Activated naive CD8-positive, alpha-beta T cell (primary cell): Measurements from ENCODE around the gene ARHGAP12.

ENCODE experiments used
- H3K27ac Mint-ChIP-seq: one replicate; pipeline ENCODE4 v1.8.0; 2021; ENCODE audit warnings: mixed read lengths
- H3K27me3 Mint-ChIP-seq: one replicate; pipeline ENCODE4 v1.8.0; 2021; ENCODE audit warnings: mixed read lengths
- H3K36me3 Mint-ChIP-seq: one replicate; pipeline ENCODE4 v1.8.0; 2021; ENCODE audit warnings: mixed read lengths
- H3K4me1 Mint-ChIP-seq: one replicate; pipeline ENCODE4 v1.8.0; 2021; ENCODE audit warnings: low read depth, mixed read lengths
- H3K4me3 Mint-ChIP-seq: one replicate; pipeline ENCODE4 v1.8.0; 2021; ENCODE audit warnings: mild to moderate bottlenecking, mixed read lengths
- H3K9me3 Mint-ChIP-seq: one replicate; pipeline ENCODE4 v1.8.0; 2021; ENCODE audit warnings: low read depth, mixed read lengths

The ARHGAP12 gene

GRCh38 chr10:31954410-31955191 lies 26.0 kb upstream of the ARHGAP12 start:
- Mint-ChIP-seq H3K27me3 (no peaks in the 10 kb centered on the region), H3K36me3 (peaks cover 6% of the 10 kb centered on the region), H3K27ac (no peak overlapping the region), H3K9me3 (peaks cover 11% of the 10 kb centered on the region), H3K4me3 (no peak overlapping the region), H3K4me1 (peaks cover 6% of the 10 kb centered on the region)

GRCh38 chr10:31953480-31953879 lies 24.8 kb upstream of the ARHGAP12 start:
- no peak overlapping the region for H3K4me3 Mint-ChIP-seq
- no peak overlapping the region for H3K27ac Mint-ChIP-seq
- H3K9me3 Mint-ChIP-seq = peaks cover 11% of the 10 kb centered on the region
- H3K27me3 Mint-ChIP-seq = no peaks in the 10 kb centered on the region
- peaks cover 6% of the 10 kb centered on the region for H3K36me3 Mint-ChIP-seq
- peaks cover 6% of the 10 kb centered on the region for H3K4me1 Mint-ChIP-seq

DNA sequence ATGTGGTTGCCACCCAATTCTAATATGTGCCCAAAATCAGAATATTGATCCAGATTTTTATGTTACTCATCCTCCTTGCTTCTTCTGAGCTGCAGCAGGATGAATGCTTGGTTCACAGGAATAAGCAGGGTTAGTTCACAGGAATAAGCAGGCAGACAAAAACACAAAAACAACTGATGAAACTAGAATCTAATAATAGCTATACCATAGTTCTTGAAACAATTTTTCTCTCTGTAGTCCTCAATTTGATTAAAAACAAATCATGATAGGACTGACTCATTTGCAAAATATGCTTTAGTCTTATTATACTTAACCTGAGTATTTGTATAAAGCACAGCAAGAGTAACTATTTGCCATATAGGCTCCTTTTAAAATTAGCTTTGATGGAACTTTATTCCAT lies 24.4 kb upstream of the ARHGAP12 start:
- H3K27me3 Mint-ChIP-seq = no peaks in the 10 kb centered on the region
- H3K4me1 Mint-ChIP-seq = peaks cover 6% of the 10 kb centered on the region
- H3K4me3 Mint-ChIP-seq = no peak overlapping the region
- no peak overlapping the region for H3K27ac Mint-ChIP-seq
- peaks cover 11% of the 10 kb centered on the region for H3K9me3 Mint-ChIP-seq
- peaks cover 6% of the 10 kb centered on the region for H3K36me3 Mint-ChIP-seq

- H3K36me3 Mint-ChIP-seq = peaks cover 6% of the 10 kb centered on the region
- peaks cover 6% of the 10 kb centered on the region for H3K4me1 Mint-ChIP-seq
- H3K4me3 Mint-ChIP-seq = no peak overlapping the region
- H3K9me3 Mint-ChIP-seq = peaks cover 11% of the 10 kb centered on the region
- no peak overlapping the region for H3K27ac Mint-ChIP-seq
- H3K27me3 Mint-ChIP-seq = no peaks in the 10 kb centered on the region
Observed at GRCh38 chr10:31952066-31952465, 23.4 kb upstream of the ARHGAP12 start.

- no peaks in the 10 kb centered on the region for H3K36me3 Mint-ChIP-seq
- H3K4me1 Mint-ChIP-seq = peaks cover 13% of the 10 kb centered on the region
- H3K27me3 Mint-ChIP-seq = no peaks in the 10 kb centered on the region
- peaks cover 6% of the 10 kb centered on the region for H3K9me3 Mint-ChIP-seq
- no peak overlapping the region for H3K27ac Mint-ChIP-seq
- no peak overlapping the region for H3K4me3 Mint-ChIP-seq
Observed at GRCh38 chr10:31949266-31949665, 20.6 kb upstream of the ARHGAP12 start.

DNA sequence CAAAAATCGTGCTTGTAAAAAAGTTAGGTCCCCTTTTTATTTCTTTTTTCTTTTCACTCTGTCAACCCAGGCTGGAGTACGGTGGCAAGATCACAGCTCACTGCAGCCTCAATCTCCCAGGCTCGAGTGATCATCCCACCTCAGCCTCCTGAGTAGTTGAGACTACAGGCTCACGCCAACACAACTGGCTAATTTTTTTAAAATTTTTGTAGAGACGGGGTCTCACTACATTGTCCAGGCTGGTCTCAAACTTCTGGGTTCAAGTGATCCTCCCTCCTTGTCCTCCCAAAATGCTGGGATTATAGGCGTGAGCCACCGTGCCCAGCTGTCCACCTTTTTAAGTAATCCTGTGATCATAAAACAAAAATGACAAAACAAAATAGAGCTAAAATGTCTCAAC lies 19.4 kb upstream of the ARHGAP12 start:
- Mint-ChIP-seq H3K36me3 (no peaks in the 10 kb centered on the region), H3K27me3 (no peaks in the 10 kb centered on the region), H3K4me1 (peaks cover 13% of the 10 kb centered on the region), H3K27ac (no peak overlapping the region), H3K9me3 (no peaks in the 10 kb centered on the region), H3K4me3 (no peak overlapping the region)

- no peak overlapping the region for H3K4me3 Mint-ChIP-seq
- no peaks in the 10 kb centered on the region for H3K36me3 Mint-ChIP-seq
- no peaks in the 10 kb centered on the region for H3K9me3 Mint-ChIP-seq
- H3K27ac Mint-ChIP-seq = no peak overlapping the region
- no peaks in the 10 kb centered on the region for H3K27me3 Mint-ChIP-seq
- peaks cover 13% of the 10 kb centered on the region for H3K4me1 Mint-ChIP-seq
Observed at GRCh38 chr10:31947144-31947926, 18.7 kb upstream of the ARHGAP12 start.

DNA sequence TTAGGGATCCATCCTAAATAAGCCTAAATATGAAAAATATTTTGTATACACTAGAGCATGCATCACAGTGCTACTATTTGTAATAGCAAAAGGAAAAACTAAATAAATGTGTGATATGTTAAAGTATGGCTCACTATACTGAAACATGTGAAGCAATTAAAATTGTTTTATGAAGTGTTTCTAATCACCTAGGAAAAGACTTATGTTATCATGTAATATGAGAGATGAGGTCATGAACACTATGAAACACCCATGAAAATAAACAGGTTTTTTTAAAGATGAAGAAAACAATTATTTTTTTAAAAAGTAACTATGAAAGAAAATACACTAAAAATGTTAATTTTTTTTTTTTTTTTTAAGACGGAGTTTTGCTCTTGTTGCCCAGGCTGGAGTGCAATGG lies 16.8 kb upstream of the ARHGAP12 start:
- H3K27me3 Mint-ChIP-seq = no peaks in the 10 kb centered on the region
- no peak overlapping the region for H3K4me3 Mint-ChIP-seq
- H3K9me3 Mint-ChIP-seq = no peaks in the 10 kb centered on the region
- H3K4me1 Mint-ChIP-seq = peaks cover 12% of the 10 kb centered on the region
- no peak overlapping the region for H3K27ac Mint-ChIP-seq
- H3K36me3 Mint-ChIP-seq = no peaks in the 10 kb centered on the region

- peaks cover 12% of the 10 kb centered on the region for H3K4me1 Mint-ChIP-seq
- H3K9me3 Mint-ChIP-seq = no peaks in the 10 kb centered on the region
- H3K4me3 Mint-ChIP-seq = no peak overlapping the region
- H3K36me3 Mint-ChIP-seq = no peaks in the 10 kb centered on the region
- H3K27ac Mint-ChIP-seq = no peak overlapping the region
- no peaks in the 10 kb centered on the region for H3K27me3 Mint-ChIP-seq
Observed at GRCh38 chr10:31944071-31944433, 15.4 kb upstream of the ARHGAP12 start.

DNA sequence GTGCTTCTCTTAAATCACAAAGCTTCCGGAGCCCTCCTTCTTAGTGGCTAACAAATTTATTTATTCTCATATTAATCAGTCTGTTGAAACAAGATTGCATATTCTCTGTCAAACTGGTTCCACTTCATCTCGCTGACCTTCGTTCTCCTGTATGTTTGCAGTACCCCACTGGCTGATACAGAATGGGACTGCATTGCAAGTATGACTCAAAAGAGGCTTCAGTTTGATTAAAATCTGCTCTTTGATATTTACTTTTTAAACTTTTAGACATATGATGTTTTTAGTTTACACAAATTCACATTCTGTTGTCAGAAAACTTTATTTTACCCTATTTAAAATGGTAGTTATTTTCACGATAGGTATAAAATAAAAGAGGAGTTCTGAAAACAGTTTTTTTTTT lies 14.3 kb upstream of the ARHGAP12 start:
- no peak overlapping the region for H3K4me3 Mint-ChIP-seq
- H3K27me3 Mint-ChIP-seq = no peaks in the 10 kb centered on the region
- H3K36me3 Mint-ChIP-seq = no peaks in the 10 kb centered on the region
- H3K9me3 Mint-ChIP-seq = no peaks in the 10 kb centered on the region
- peaks cover 12% of the 10 kb centered on the region for H3K4me1 Mint-ChIP-seq
- H3K27ac Mint-ChIP-seq = no peak overlapping the region

- no peaks in the 10 kb centered on the region for H3K36me3 Mint-ChIP-seq
- H3K4me3 Mint-ChIP-seq = no peak overlapping the region
- H3K27me3 Mint-ChIP-seq = no peaks in the 10 kb centered on the region
- no peak overlapping the region for H3K27ac Mint-ChIP-seq
- no peaks in the 10 kb centered on the region for H3K9me3 Mint-ChIP-seq
- peaks cover 12% of the 10 kb centered on the region for H3K4me1 Mint-ChIP-seq
Observed at GRCh38 chr10:31942435-31942834, 13.8 kb upstream of the ARHGAP12 start.

- Mint-ChIP-seq H3K36me3 (no peaks in the 10 kb centered on the region), H3K27me3 (no peaks in the 10 kb centered on the region), H3K27ac (no peak overlapping the region), H3K9me3 (no peaks in the 10 kb centered on the region), H3K4me1 (peaks cover 12% of the 10 kb centered on the region), H3K4me3 (no peak overlapping the region)
Observed at GRCh38 chr10:31940839-31941653, 12.4 kb upstream of the ARHGAP12 start.

- Mint-ChIP-seq H3K36me3 (no peaks in the 10 kb centered on the region), H3K9me3 (no peaks in the 10 kb centered on the region), H3K27ac (no peak overlapping the region), H3K27me3 (no peaks in the 10 kb centered on the region), H3K4me3 (no peak overlapping the region), H3K4me1 (peaks cover 12% of the 10 kb centered on the region)
Observed at GRCh38 chr10:31939797-31940708, 11.4 kb upstream of the ARHGAP12 start.

DNA sequence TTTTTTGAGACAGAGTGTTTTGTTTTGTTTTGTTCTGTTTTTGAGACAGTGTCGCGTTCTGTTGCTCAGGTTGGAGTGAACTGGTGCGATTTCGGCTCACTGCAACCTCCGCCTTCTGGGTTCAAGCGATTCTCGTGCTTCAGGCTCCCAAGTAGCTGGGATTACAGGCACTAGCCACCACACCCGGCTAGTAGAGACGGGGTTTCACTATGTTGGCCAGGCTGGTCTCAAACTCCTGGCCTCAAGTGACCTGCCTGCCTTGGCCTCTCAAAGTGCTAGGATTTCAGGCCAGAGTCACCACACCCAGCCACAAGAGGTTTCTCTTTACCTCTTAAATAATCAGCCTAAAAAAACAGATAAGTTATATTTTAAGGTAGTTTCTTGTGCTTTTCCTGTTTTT lies 8.7 kb upstream of the ARHGAP12 start:
- Mint-ChIP-seq H3K4me1 (peaks cover 5% of the 10 kb centered on the region), H3K36me3 (no peaks in the 10 kb centered on the region), H3K4me3 (no peak overlapping the region), H3K27me3 (no peaks in the 10 kb centered on the region), H3K27ac (no peak overlapping the region), H3K9me3 (no peaks in the 10 kb centered on the region)
